Neural cell (in vitro differentiated cells): ENCODE data around the gene KIF21B. TPM values are rescaled to one million over a fixed set of nuclear protein-coding genes. Genes with fewer than 3 reads are reported as not detected.
"Not testable (repeated sequence)": the region's sequence is repeated elsewhere in the genome, so short reads cannot be mapped to it uniquely, and the experiment has no call there.

Experiments used
- H2AFZ ChIP-seq: fragments of 200-600, 300-800 bp; sonication (generic), shearing (Covaris generic); 2 replicates; pipeline ENCODE4 v1.6.0; 2014; ENCODE audit warnings: low read depth, mild to moderate bottlenecking, antibody characterized with exemption, low read length, moderate library complexity
- H3F3A ChIP-seq: fragments of 200-600 bp; shearing (Covaris generic); 2 replicates; pipeline ENCODE4 v1.6.1; 2016; ENCODE audit warnings: mild to moderate bottlenecking, moderate library complexity, mixed read lengths, antibody characterized with exemption, low read length; ENCODE audit not compliant: insufficient read depth, poor library complexity, severe bottlenecking
- H3K27ac ChIP-seq: fragments of 200-600, 300-800 bp; sonication (generic), shearing (Covaris generic); 2 replicates; pipeline ENCODE4 v1.5.1; 2014; ENCODE audit warnings: mild to moderate bottlenecking, low read length, moderate library complexity
- H3K27me3 ChIP-seq: fragments of 300-800, 200-600 bp; sonication (generic), shearing (Covaris generic); 2 replicates; pipeline ENCODE4 v1.6.0; 2014; ENCODE audit warnings: mild to moderate bottlenecking, low read depth, low read length, moderate library complexity; ENCODE audit not compliant: insufficient read depth
- H3K36me3 ChIP-seq: fragments of 300-800, 200-600 bp; sonication (generic), shearing (Covaris generic); 2 replicates; pipeline ENCODE4 v1.5.1; 2014; ENCODE audit warnings: mild to moderate bottlenecking, antibody characterized with exemption, low read length, moderate library complexity; ENCODE audit not compliant: insufficient read depth
- H3K4me2 ChIP-seq: fragments of 300-800, 200-600 bp; sonication (generic), shearing (Covaris generic); 2 replicates; pipeline ENCODE4 v1.6.0; 2014; ENCODE audit warnings: mild to moderate bottlenecking, low read length
- H3K4me3 ChIP-seq: fragments of 300-800, 200-600 bp; sonication (generic), shearing (Covaris generic); 2 replicates; pipeline ENCODE4 v1.5.1; 2014; ENCODE audit warnings: mild to moderate bottlenecking, low read length, moderate library complexity
- H3K79me2 ChIP-seq: fragments of 200-600 bp; shearing (Covaris generic); replicated peaks from 2 replicates; pipeline ENCODE4 v1.6.0; 2014; ENCODE audit warnings: mild to moderate bottlenecking, low read length, moderate library complexity; ENCODE audit not compliant: insufficient read depth
- H3K9ac ChIP-seq: fragments of 300-800, 200-600 bp; sonication (generic), shearing (Covaris generic); 2 replicates; pipeline ENCODE4 v1.6.1; 2016; ENCODE audit warnings: mild to moderate bottlenecking, low read length, mixed read lengths
- H3K9me2 ChIP-seq: fragments of 200-600 bp; shearing (Covaris generic); 2 replicates; pipeline ENCODE4 v1.6.1; 2016; ENCODE audit warnings: mild to moderate bottlenecking, low read length, mixed read lengths; ENCODE audit not compliant: insufficient read depth
- H3K9me3 ChIP-seq: fragments of 200-600, 300-800 bp; sonication (generic), shearing (Covaris generic); 2 replicates; pipeline ENCODE4 v1.6.1; 2016; ENCODE audit warnings: mild to moderate bottlenecking, mixed run types, low read length, moderate library complexity, mixed read lengths
- H4K20me1 ChIP-seq: fragments of 200-600 bp; shearing (Covaris generic); 2 replicates; pipeline ENCODE4 v1.6.1; 2016; ENCODE audit warnings: mild to moderate bottlenecking, mixed run types; ENCODE audit not compliant: insufficient read depth
- CTCF ChIP-seq: fragments of 450-650 bp; IDR thresholded peaks from 2 replicates; pipeline ENCODE4 v1.5.1; 2014; ENCODE audit warnings: antibody characterized with exemption, mild to moderate bottlenecking, moderate library complexity; ENCODE audit not compliant: poor library complexity, severe bottlenecking
- EP300 ChIP-seq: fragments of 450-650 bp; conservative IDR thresholded peaks from 2 replicates; pipeline ENCODE4 v1.6.1; 2014; ENCODE audit warnings: antibody characterized with exemption, mild to moderate bottlenecking, moderate library complexity; ENCODE audit not compliant: poor library complexity, severe bottlenecking
- EZH2 ChIP-seq: fragments of 200-600, 300-800 bp; shearing (Covaris generic), sonication (generic); IDR thresholded peaks from 2 replicates; pipeline ENCODE4 v1.6.1; 2014; ENCODE audit warnings: antibody characterized with exemption, low read length, borderline replicate concordance, mild to moderate bottlenecking; ENCODE audit not compliant: insufficient read depth, poor library complexity, severe bottlenecking
- MXI1 ChIP-seq: fragments of 450-650 bp; conservative IDR thresholded peaks from 2 replicates; pipeline ENCODE4 v1.6.1; 2014; ENCODE audit warnings: antibody characterized with exemption, mild to moderate bottlenecking; ENCODE audit not compliant: poor library complexity, severe bottlenecking
- POLR2AphosphoS5 ChIP-seq: IDR thresholded peaks from 2 replicates; pipeline ENCODE4 v1.6.1; 2012
- RAD21 ChIP-seq: fragments of 450-650 bp; conservative IDR thresholded peaks from 2 replicates; pipeline ENCODE4 v1.6.1; 2014; ENCODE audit warnings: antibody characterized with exemption, mild to moderate bottlenecking, moderate library complexity
- REST ChIP-seq: IDR thresholded peaks from 2 replicates; pipeline ENCODE4 v1.6.1; 2012; ENCODE audit warnings: borderline replicate concordance
- SMC3 ChIP-seq: fragments of 450-650 bp; conservative IDR thresholded peaks from 2 replicates; pipeline ENCODE4 v1.6.1; 2014; ENCODE audit warnings: antibody characterized with exemption, mild to moderate bottlenecking, moderate library complexity; ENCODE audit not compliant: poor library complexity
- TAF1 ChIP-seq: IDR thresholded peaks from 2 replicates; pipeline ENCODE4 v1.6.1; 2012; ENCODE audit warnings: low read depth
- polyA plus RNA-seq: library from polyadenylated mRNA; depleted of rRNA; stranded (reverse); fragments of >200 nt; gene quantifications from 2 replicates; pipeline ENCODE4 v1.2.3, GENCODE V29; 2014

The KIF21B gene
- polyA plus RNA-seq, 1 donor from 2014 or later = 53.7 TPM

GRCh38 chr1:200962631-200963030, 60.9 kb downstream of the KIF21B start:
- Histone ChIP-seq H3K9me2 (no peaks in the 10 kb centered on the region), H3K79me2 (no peaks in the 10 kb centered on the region), H3F3A (no peaks in the 10 kb centered on the region), H3K27ac (no peak overlapping the region), H3K4me2 (no peak overlapping the region), H3K9ac (no peak overlapping the region), H3K9me3 (no peaks in the 10 kb centered on the region), H2AFZ (no peak overlapping the region), H3K27me3 (no peaks in the 10 kb centered on the region), H3K4me3 (no peak overlapping the region), H4K20me1 (no peaks in the 10 kb centered on the region), H3K36me3 (no peaks in the 10 kb centered on the region)
- TF ChIP-seq RAD21 (no peak), EZH2 (no peak), REST (no peak), MXI1 (no peak), EP300 (no peak), CTCF (no peak), SMC3 (no peak), TAF1 (no peak), POLR2AphosphoS5 (no peak)

GRCh38 chr1:200962151-200962550, 61.4 kb downstream of the KIF21B start:
- not testable (repeated sequence) for H3K4me3 ChIP-seq, H3F3A ChIP-seq, H4K20me1 ChIP-seq, H3K4me2 ChIP-seq, H3K9ac ChIP-seq, H3K79me2 ChIP-seq, H3K36me3 ChIP-seq, H2AFZ ChIP-seq, H3K9me2 ChIP-seq, H3K27ac ChIP-seq, H3K27me3 ChIP-seq, H3K9me3 ChIP-seq

GRCh38 chr1:200960948-200961340, 62.6 kb downstream of the KIF21B start:
- no peaks in the 10 kb centered on the region for H3K9me3 ChIP-seq
- no peak overlapping the region for H3K9ac ChIP-seq
- H3K4me3 ChIP-seq = no peak overlapping the region
- H2AFZ ChIP-seq = no peak overlapping the region
- no peaks in the 10 kb centered on the region for H3K36me3 ChIP-seq
- H4K20me1 ChIP-seq = no peaks in the 10 kb centered on the region
- no peaks in the 10 kb centered on the region for H3F3A ChIP-seq
- H3K27ac ChIP-seq = no peak overlapping the region
- H3K79me2 ChIP-seq = no peaks in the 10 kb centered on the region
- no peak overlapping the region for H3K4me2 ChIP-seq
- H3K27me3 ChIP-seq = no peaks in the 10 kb centered on the region
- H3K9me2 ChIP-seq = no peaks in the 10 kb centered on the region
- TF ChIP-seq POLR2AphosphoS5 (no peak), CTCF (no peak), SMC3 (no peak), EZH2 (no peak), MXI1 (no peak), EP300 (no peak), RAD21 (no peak), REST (no peak), TAF1 (no peak)
